Endothelial cell of umbilical vein (primary cell): ENCODE results near the gene SLC19A1.

Experiments
- CTCF ChIP-seq, 2 donors: IDR thresholded peaks; 1 replicate in 1 of 2; 2 replicates in 1 of 2; pipeline ENCODE4 v1.5.1; 2011; ENCODE audit warnings: low read length in 2 of 2, mild to moderate bottlenecking in 2 of 2, moderate library complexity in 2 of 2, control low read depth in 1 of 2, inconsistent platforms in 1 of 2, low read depth in 1 of 2; ENCODE audit not compliant: insufficient read depth in 1 of 2; ENCODE audit errors: extremely low read depth in 1 of 2
- EZH2 ChIP-seq: IDR thresholded peaks from 2 replicates; pipeline ENCODE4 v1.6.1; 2012; ENCODE audit warnings: borderline replicate concordance, low read depth, mild to moderate bottlenecking, moderate library complexity, low read length, inconsistent platforms; ENCODE audit not compliant: severe bottlenecking
- GATA2 ChIP-seq: IDR thresholded peaks from 2 replicates; pipeline ENCODE4 v1.7.0; 2011; ENCODE audit warnings: low read depth, mild to moderate bottlenecking, moderate library complexity, mixed read lengths, low read length; ENCODE audit not compliant: insufficient read length, insufficient read depth
- MAX ChIP-seq: IDR thresholded peaks from 2 replicates; pipeline ENCODE4 v1.6.1; 2011; ENCODE audit not compliant: insufficient read depth, insufficient read length
- POLR2AphosphoS5 ChIP-seq: IDR thresholded peaks from 2 replicates; pipeline ENCODE4 v1.6.1; 2012; ENCODE audit warnings: low read depth, mild to moderate bottlenecking, control low read depth, low read length, moderate library complexity; ENCODE audit not compliant: insufficient read depth

GRCh38 chr21:45570071-45570470, 27.8 kb upstream of the SLC19A1 start:
- TF ChIP-seq CTCF (IDR thresholded peaks at IDR 0.05; ENCODE audit: extremely low read depth in 1 of 2, insufficient read depth in 1 of 2, low read depth in 1 of 2, low read length in 2 of 2) = no peak
- no peak for TF ChIP-seq POLR2AphosphoS5
- no peak for TF ChIP-seq MAX
- TF ChIP-seq EZH2 = no peak
- TF ChIP-seq GATA2 = no peak
